ENCODE measurements around the gene GORASP2.
"Not testable (repeated sequence)": the region's sequence is repeated elsewhere in the genome, so short reads cannot be mapped to it uniquely, and the experiment has no call there.

Gene GORASP2

GRCh38 chr2:170928824-170929685 is at the start of gene GORASP2:
Gene GORASP2 (plus strand): TSS chr2:170929253. CDS start chr2:170929341, 88 bp downstream.
- peak; percentile 100 for DNase-seq

- no peak for DNase-seq
These were observed 47.2 kb upstream of the GORASP2 start for GRCh38 chr2:170881840-170882239.

- DNase-seq = no peak
These were observed 46.3 kb upstream of the GORASP2 start for GRCh38 chr2:170882758-170883157.

GRCh38 chr2:170883683-170884082 is 45.4 kb upstream of the GORASP2 start:
- DNase-seq = no peak

GRCh38 chr2:170885130-170885791 is 43.8 kb upstream of the GORASP2 start:
- DNase-seq = peak; percentile 23

GRCh38 chr2:170886386-170886785 is 42.7 kb upstream of the GORASP2 start:
- no peak for DNase-seq

- DNase-seq = no peak
These were observed 41.6 kb upstream of the GORASP2 start for GRCh38 chr2:170887496-170887895.

- no peak for DNase-seq
These were observed 41.2 kb upstream of the GORASP2 start for GRCh38 chr2:170887896-170888295.

GRCh38 chr2:170891893-170892292 is 37.2 kb upstream of the GORASP2 start:
- DNase-seq = no peak

GRCh38 chr2:170892391-170892951 is 36.6 kb upstream of the GORASP2 start:
- DNase-seq = no peak

GRCh38 chr2:170895023-170895757 is 33.9 kb upstream of the GORASP2 start:
- DNase-seq = no peak

- DNase-seq = no peak
These were observed 32.4 kb upstream of the GORASP2 start for GRCh38 chr2:170896622-170897021.

- no peak for DNase-seq
These were observed 31.9 kb upstream of the GORASP2 start for GRCh38 chr2:170897108-170897507.

- DNase-seq = peak; percentile 75
These were observed 23.2 kb upstream of the GORASP2 start for GRCh38 chr2:170905864-170906263.

GRCh38 chr2:170911314-170911889 is 17.7 kb upstream of the GORASP2 start:
- no peak for DNase-seq

GRCh38 chr2:170914994-170915666 is 13.9 kb upstream of the GORASP2 start:
- not testable (repeated sequence) for DNase-seq

- DNase-seq = peak; percentile 22
These were observed 11.7 kb upstream of the GORASP2 start for GRCh38 chr2:170917219-170917913.

- no peak for DNase-seq
These were observed 11.1 kb upstream of the GORASP2 start for GRCh38 chr2:170917957-170918356.

GRCh38 chr2:170921873-170922272 is 7.2 kb upstream of the GORASP2 start:
- not testable (repeated sequence) for DNase-seq

GRCh38 chr2:170922634-170923494 is 6.2 kb upstream of the GORASP2 start:
- DNase-seq = peak; percentile 60
